ENCODE data around the gene CCM2L. TPM values are rescaled to one million over a fixed set of nuclear protein-coding genes. Genes with fewer than 3 reads are reported as not detected.
A peak's percentile ranks its signal among the peaks of the same experiment; 100 is the strongest.
"Not testable (repeated sequence)": the region's sequence is repeated elsewhere in the genome, so short reads cannot be mapped to it uniquely, and the experiment has no call there.

The CCM2L gene
- polyA plus RNA-seq, 5 donors, result 9.6 to 16.7 (median 12.6) TPM

DNA sequence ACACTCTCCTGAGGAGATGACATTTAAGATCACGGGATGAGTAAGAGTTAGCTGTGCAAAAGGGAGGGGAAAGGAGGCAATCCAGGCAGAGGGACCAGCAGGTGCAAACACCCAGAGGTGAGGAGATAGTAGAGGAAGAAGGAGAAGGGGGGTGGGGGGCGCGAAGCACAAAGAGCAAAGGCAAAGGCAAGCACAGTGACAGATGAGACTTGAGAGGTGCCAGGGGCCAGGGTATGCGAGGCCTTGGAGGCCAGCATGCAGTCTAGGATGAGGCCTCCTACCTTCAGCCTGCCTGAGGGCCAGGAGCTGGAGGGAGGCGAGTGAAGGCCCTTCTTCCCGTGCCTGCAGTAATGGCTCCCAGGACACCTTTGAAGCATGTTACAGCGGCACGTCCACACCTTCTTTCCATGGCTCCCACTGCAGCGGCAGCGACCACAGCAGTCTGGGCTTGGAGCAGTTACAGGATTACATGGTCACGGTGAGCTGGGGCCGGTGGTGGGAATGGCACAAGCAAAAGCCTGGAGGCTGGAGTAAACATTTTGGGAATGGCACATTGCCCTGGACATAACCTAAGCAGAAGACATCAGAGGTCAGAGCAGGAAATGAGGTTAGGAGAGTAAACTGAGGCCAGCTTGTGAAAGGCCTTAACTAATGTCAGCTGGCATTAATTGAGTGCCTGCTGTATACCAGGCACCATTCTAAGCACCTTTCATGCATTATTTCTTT, 18.6 kb downstream of the CCM2L start:
- no peak for DNase-seq

DNA sequence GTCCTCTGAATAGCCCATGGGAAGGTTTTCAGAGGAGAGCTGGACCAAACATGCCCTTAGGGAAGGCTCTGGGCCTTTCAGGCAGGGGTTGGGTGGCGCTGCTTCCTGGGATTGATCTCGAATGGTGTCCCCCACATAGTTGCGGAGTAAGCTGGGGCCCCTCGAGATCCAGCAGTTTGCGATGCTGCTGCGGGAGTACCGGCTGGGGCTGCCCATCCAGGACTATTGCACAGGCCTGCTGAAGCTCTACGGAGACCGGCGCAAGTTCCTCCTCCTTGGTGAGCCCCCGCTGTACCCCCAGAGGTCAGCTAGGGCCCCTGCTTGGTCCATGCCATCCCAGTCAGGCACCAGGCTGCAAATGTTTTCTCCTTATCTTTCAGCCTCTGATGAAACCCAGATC, 19.3 kb downstream of the CCM2L start:
- no peak for DNase-seq

DNA sequence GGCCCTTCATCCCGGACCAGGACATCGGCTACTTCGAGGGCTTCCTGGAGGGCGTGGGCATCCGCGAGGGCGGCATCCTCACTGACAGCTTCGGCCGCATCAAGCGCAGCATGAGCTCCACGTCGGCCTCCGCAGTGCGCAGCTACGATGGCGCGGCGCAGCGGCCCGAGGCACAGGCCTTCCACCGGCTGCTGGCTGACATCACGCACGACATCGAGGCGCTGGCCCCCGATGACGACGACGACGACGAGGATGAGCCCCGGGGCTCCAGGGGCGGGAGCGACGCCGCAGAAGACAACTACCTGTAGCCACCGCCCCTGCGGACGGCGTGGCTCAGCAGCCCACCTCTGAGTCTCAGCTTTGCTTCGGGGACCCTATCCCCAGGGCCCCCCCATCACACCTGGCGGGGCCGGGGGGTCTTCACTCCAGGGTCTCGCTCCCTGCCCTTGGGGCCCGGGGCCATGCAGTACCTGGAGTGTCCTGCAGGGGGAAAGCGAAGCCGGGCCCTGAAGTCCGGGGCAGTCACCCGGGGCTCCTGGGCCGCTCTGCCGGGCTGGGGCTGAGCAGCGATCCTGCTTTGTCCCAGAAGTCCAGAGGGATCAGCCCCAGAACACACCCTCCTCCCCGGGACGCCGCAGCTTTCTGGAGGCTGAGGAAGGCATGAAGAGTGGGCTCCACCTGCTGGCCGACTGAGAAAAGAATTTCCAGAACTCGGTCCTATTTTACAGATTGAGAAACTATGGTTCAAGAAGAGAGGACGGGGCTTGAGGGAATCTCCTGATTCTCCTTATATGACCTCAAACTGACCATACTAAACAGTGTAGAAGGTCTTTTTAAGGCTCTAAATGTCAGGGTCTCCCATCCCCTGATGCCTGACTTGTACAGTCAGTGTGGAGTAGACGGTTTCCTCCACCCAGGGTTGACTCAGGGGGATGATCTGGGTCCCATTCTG, 21.0 kb downstream of the CCM2L start:
- DNase-seq, result peak; percentile 42 to 55

DNA sequence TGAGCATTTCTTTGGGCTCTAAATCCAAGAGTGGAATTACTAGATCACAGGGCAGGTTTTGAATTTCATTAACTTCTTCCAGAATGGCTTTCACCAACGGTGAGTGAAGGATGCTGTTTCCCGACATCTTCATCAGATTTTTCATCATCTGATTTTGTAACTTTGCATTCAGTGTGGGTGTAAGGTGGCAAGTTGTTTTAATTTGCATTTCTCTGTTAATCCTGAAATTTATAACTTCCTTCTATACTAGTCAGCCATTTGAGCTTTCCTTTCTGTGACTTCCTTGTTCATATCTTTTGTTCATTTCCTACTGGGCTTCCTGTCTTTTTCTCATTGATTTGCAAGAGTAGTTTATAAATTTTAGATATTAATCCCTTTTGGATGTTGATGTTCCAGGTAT, 23.1 kb downstream of the CCM2L start:
- no peak for DNase-seq

DNA sequence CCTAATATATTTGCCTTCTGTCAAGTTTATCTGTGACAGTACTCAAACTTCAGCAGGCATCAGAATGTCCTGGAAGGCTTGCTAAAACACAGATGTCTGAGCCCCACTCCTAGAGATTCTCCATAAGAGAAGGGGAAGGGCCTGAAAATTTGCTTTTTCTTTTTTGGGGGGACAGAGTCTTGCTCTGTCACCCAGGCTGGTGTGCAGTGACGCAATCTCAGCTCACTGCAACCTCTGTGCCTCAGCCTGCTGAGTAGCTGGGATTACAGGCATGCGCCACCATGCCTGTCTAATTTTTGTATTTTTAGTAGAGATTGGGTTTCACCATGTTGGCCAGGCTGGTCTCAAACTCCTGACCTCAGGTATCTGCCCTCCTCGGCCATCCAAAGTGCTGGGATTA, 23.5 kb downstream of the CCM2L start:
- DNase-seq, result not testable (repeated sequence)

DNA sequence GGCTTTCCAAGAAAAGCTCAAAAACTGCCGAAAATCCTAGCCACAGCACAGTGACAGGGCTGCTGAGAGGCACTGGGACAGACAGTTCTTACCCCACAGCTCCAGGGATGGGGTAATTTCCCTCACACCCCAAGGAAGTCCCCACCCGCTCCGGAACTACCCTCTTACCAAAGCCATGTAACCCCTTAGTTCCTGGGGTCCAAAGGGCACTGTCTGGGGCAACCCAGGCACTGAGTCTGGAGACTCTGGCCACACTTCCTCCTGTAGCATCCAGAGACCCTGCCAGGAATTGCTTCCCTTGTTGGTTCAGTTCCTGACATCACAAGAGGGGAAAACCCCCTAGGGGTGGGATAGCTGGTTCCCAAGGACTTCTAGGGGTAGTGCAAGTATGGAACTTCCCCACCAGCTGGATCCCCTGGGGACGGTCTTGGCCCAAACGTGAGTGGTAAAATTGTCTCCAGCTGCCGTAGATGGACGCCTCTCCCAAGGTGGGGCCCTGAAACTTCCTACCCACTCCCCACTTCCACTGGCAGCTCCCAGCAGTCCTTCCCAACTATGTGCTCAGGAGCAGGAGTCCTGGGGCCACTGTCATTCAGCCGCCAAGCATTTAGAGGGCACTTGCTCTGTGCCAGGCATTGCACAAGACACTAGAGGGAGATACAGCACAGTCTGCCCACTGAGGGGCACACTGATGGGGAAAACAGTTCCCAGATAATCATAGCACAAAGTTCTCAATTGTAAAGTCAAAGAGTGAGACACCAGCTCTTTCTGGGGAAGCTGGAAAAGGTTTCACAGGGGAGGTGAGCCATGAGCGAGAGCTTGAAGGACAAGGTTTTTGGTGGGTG, 24.6 kb downstream of the CCM2L start:
- no peak for DNase-seq

DNA sequence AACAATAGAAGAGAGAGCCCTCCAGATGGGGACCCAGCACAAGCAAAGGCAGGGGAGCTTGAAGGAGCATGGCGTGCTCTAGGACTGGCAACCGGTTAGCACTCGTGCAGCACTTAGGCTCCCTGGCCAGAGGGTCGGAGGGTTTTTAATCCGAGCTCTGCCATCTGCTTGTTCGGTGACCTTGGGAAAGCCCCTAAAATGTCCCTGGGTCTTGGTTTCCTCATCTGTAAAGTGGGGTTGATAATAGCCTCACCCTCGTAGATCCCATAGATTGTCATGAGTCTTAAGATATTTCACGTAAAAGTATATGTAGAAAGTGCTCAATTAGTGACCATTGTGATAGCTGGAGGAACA, 25.2 kb downstream of the CCM2L start:
- no peak for DNase-seq

DNA sequence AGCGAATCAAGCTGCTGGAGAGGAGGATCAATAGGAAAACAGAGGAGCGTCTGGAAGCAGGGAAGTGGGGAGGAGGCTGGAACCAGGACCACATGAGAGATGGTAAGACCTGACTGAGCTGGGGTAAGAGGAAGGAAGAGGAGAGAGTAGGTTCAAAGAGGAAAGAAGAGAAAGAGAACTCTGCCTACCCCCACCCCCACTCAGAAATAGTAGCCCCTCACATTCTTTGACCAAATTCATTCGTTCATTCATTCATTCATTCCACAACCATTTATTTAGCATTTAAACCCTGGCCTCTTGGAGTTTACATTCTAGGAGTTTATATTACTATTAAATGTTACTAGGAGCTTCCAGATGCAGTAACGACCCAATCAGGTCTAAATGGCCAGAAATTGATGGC, 26.0 kb downstream of the CCM2L start:
- no peak for DNase-seq

DNA sequence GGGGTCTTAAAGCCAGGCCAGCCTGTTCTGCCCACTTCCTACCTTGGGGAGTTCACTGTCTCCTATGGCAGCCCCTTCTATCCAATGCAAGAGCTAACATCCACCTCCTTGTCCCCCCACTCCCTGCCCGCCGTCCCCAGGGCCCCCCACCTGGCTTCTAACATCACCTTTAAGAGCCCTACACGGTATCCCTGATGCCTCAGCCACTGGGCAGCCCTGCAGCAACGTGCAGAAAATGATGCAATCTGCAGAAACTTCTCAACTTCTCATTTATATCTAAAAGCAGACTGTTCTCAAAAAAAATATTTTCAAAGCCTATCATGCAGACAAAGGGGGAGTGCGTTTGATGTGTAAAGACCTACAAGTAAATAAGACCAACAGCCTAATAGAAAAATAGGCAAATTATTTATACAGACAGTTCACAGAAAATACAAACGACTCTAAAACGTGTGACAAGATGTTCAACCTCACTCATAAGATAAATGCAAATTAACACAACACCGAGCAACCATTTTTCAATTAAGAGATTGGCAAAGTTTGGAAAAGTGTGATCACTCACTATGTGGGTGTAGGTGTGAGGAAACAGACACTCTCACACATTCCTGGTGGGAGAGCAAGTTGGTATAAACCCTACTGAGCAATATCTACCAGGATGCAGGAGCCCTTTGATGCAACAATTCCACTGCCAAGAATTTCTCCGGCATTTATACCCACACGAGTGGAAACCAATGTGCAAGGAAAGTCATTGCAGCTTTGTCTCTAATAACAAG, 26.7 kb downstream of the CCM2L start:
- DNase-seq, result no peak

DNA sequence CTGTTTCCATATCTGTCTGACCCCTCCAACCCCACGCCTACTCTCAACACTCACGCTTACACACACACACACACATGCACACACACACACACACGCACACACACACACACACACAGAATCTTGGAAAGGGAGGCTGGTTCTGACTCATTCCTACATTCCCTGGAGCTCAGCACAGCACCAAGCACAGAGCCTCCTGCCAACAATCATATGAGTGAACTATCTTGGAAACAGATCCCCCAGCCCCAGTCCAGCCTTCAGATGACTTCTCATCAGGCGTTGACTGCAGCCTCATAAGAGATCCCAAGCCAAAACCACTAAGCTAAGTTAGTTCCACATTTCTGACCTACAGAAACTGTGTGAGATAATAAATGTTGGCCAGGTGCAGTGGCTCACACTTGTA, 27.7 kb downstream of the CCM2L start:
- DNase-seq, result no peak

DNA sequence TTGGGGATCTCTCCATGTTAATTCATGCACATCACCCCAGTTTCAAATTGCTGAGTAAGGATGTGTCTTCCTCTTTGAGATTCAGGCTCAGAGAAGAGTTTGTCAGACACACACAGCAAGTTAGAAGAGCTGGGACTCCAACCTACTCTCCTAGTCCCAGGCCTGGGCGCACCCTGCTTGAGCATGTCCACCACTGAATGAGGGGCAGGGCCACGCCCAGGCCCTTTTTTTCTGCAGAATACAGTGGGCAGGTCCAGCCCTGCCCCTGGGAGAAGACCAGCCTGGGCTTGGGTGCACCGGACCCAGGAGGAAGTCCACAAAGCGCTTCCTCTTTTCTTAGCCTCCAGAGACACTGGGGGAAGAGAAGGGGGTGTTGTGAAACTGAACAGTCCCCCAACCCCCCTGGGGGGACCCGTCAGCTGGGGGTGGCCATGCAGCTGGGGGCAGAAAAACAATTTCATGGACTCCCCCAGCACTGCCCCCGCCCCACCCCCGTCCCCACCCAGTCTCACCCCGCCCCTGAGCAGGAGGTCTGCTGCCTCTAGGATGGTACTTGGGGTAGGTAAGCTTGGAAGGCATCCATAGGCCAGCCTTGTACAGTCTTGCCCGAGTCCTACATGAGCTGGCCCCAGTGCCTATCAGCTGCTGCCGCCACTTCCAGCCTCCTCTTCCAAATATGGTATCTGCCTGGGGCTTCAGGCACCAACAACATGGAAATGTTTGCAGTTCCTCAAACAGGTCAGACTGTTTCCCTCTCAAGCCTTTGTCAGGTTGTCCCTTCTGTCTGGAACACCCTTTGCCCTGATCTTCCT, 30.1 kb downstream of the CCM2L start:
- no peak for DNase-seq

DNA sequence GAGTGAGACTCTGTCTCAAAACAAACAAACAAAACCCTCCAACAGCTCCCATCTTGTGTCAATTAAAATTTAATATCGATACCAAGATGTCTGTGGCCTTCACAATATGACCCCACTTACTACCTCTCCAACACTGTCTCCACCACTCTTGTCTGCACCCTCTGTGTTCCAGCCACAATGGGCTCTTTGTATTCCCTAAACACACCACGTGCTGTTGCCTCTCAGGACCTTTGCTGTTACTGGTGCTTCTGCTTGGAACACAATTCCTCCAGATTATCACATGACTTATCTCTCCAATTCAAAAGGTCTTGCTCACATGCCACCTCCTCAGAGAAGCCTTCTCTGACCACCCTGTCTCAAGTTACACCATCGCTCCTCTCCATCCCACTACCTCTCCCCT, 35.8 kb downstream of the CCM2L start:
- DNase-seq, result no peak

DNA sequence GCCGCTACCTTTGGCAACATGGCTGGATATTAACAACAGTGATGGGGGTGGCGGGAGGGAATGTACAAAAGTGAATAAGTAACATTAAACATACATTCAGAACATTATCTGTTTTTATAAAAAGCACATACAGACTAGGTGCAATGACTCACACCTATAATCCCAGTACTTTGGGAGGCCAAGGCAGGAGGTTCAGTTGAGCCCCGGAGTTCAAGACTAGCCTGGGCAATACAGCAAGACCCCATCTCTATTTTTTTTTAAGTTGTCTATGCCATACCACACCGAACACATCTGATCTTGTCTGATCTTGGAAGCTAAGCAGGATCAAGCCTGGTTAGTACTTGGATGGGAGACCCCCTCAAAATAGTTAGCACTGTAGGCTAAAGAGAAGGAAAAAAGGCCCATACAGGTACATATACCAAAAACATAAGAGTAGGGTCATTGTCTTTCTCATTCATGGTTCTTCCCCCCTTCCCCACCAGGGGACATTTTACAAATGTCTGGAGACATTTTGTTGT, 40.1 kb downstream of the CCM2L start:
- no peak for DNase-seq

DNA sequence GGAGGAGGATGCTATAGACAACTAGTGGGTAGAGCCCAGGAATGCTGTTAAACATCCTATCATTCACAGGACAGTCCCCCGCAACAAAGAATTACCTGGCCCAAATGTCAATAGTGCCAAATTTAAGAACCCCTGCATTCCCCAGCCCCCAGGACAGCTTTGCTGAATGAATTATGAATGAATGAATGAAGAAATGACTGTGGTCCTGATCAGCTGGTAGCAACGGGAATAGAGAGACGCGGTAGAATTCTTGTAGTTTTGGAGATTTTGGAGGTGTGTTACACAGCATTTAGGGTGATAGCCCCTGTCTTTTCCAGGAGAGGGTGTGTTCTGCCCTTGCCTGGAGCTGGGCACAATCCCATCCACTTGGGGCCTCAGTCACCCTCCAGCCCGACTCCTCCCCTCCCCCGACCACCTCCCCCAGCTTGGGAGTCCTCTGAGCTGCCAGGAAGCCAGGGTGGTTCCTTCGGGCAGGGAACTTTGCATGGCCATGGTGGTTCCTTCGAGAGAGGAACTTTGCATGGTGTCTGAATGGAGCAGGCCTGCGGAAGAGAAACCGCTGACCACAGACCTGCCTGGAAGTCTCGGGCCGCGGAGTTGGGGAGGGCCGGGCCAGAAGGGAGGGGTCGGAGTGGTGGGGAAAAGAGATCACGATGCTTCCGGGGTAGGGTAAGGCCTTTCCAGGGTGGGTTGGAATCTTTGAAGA, 40.8 kb downstream of the CCM2L start:
- DNase-seq, result no peak

DNA sequence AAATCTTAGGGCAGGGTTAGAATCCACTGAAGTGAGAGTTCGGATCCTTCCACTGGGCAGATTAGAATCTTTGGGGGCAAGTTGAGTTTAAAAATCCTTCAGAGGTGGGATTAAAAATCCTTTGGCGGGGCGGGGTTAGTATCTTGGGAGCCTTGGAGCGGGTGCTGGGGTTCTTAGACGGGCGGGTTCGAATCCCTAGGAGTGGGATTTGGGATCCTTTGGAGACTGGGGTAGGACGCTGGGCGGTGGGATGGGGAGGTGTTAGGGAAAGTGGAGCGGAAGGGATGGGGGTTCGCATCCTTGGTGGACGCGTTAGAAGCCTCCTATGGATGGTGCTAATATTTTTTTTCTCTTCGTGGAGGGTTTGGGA, 41.5 kb downstream of the CCM2L start:
- no peak for DNase-seq

DNA sequence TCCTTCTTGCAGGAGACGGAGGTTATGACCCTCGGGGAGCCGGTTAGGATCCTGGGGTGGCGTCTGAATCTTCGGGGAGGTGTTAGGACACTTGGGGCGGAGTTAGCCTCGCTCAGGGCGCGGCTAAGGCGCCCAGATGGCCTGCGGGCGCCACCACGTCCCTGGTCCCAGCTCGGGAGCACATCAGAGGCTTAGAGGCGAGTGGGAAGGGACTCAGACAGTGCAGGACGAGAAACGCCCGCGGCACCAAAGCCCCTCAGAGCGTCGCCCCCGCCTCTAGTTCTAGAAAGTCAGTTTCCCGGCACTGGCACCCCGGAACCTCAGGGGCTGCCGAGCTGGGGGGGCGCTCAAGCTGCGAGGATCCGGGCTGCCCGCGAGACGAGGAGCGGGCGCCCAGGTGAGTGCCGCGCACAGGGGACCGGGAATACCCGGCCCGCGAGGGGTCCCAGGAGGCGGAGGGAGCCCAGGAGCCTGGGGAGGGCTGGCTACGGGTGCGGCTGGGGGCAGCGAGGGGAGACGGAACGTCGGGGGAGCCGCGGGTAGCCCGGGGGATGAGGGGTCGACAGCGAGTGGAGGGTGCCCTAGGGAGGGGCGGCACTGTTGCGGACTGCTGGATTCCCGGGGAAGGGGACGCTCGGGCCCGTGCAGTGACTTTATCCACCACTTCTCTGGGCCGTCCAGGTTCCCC, 42.0 kb downstream of the CCM2L start, which contains the start of gene HCK:
TSS of gene HCK (plus strand) at position 153 of the 688 bp plus-strand sequence.
- DNase-seq, result no peak

DNA sequence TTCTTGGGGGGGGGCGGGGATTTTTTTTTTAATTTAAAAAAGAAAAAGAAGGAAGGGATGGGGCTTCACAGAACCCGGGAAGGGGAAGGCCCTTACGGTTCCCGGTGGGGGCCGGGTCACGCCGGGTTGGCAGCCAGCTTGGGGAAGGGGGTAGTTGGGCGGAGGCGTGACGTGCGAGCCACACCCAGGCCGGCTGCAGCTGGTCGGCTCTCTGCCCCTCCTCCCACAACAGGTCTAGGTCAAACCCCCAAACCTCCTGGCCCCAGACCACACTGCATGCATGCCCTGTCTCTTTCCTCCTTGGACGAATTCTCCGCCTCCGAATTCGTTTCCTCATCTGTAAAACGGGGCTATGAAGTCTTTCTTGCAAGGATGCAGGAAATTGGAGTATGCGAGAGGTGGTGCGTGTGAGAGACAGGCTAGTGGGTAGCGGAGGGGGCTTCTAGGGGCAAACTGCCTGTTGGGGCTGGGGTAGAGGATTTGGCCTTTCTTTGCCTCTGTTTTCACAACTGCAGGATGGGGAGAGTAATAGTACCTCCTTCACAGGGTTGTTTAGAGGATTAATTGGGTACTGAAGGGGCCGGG, 42.6 kb downstream of the CCM2L start:
- DNase-seq, result no peak

DNA sequence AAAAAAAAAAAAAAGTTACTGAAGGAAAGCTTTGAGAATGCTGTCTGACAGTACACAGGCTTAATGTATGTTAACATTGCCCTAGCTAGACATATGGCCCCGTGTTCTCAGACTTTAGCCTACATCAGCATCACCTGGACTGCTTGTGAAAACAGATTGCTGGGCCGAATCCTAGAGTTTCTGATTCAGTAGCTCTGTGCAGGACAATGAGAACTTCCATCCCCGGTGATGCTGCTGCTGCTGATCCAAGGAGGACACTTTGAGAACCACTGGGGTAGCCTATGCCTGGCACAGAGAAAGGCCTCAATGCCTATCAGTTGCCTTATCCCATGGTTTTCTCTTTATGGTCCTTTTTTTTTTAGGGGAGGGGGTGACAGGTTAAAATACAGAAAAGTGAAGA, 43.4 kb downstream of the CCM2L start:
- no peak for DNase-seq
